Upper lobe of left lung (tissue), 6 donors: ENCODE results near the gene APBA1. TPM values are rescaled to one million over a fixed set of nuclear protein-coding genes. Genes with fewer than 3 reads are reported as not detected.

Source experiments
- ATAC-seq, 2 donors: fragments of 200-7000 bp; cut with Tn5 transposase; one replicate each; pipeline ENCODE4 v1.9.1; 2022; ENCODE audit warnings: mild to moderate bottlenecking in 2 of 2, moderate library complexity in 2 of 2; ENCODE audit not compliant: low FRiP score in 2 of 2
- DNase-seq, 2 donors: peaks; one replicate each; pipeline ENCODE4 v3.0.0-alpha.2; 2019 to 2020
- H3K27ac ChIP-seq, 4 donors: fragments of 200-600 bp; sonication (generic); one replicate each; pipeline ENCODE4 v1.5.1; 2016 to 2019
- H3K27me3 ChIP-seq, 4 donors: fragments of 200-600 bp; sonication (generic); one replicate each; pipeline ENCODE4 v1.5.1; 2017 to 2019
- H3K36me3 ChIP-seq, 4 donors: fragments of 200-600 bp; sonication (generic); one replicate each; pipeline ENCODE4 v1.5.1; 2016 to 2019
- H3K4me1 ChIP-seq, 4 donors: fragments of 200-600 bp; sonication (generic); one replicate each; pipeline ENCODE4 v1.5.1; 2018 to 2019
- H3K4me3 ChIP-seq, 4 donors: fragments of 200-600 bp; sonication (generic); one replicate each; pipeline ENCODE4 v1.5.1; 2017 to 2019; ENCODE audit warnings: mild to moderate bottlenecking in 2 of 4, moderate library complexity in 1 of 4
- H3K9me3 ChIP-seq, 4 donors: fragments of 200-600 bp; sonication (generic); one replicate each; pipeline ENCODE4 v1.5.1; 2018 to 2019
- EP300 ChIP-seq, 4 donors: sonication (generic); formaldehyde crosslinking; IDR thresholded peaks; one replicate each; pipeline ENCODE4 v1.5.1; 2017; ENCODE audit warnings: antibody characterized with exemption in 4 of 4, control low read depth in 2 of 4
- POLR2A ChIP-seq, 4 donors: fragments of 450-650 bp; IDR thresholded peaks; one replicate each; pipeline ENCODE4 v1.5.1; 2016 to 2017; ENCODE audit warnings: antibody characterized with exemption in 4 of 4, mild to moderate bottlenecking in 2 of 4
- POLR2AphosphoS5 ChIP-seq, 2 donors: sonication (generic); formaldehyde crosslinking; IDR thresholded peaks; one replicate each; pipeline ENCODE4 v1.5.1; 2017; ENCODE audit warnings: antibody characterized with exemption in 2 of 2
- WGBS, 2 donors: methylation state at CpG; one replicate each; pipeline ENCODE4 v1.1.5; 2017 to 2018; 5-methylcytosine and 5-hydroxymethylcytosine counted together
- total RNA-seq, 6 donors: library from RNA; depleted of rRNA in 4 of 6; stranded (reverse); fragments of >200 nt in 4 of 6; gene quantifications; one replicate each; pipeline versions ENCODE4 v1.1.0 to v1.2.1, GENCODE V29; 2016 to 2021
- TF ChIP-seq, protein P1 (sequence below), 6 experiments: fragments of 450-650 bp in 4 of 6; fragments of 200-600 bp in 2 of 6; sonication (generic) in 2 of 6; IDR thresholded peaks; one replicate each; pipeline ENCODE4 v1.5.1; 2016 to 2019; ENCODE audit warnings: antibody characterized with exemption in 6 of 6
- donor health status: DM: no; HTN: no; CAD: no; lungs with moderate emphysema.
- donor health status: DM: no; HTN: yes; CAD: no; lungs with severe emphysema.

The APBA1 gene
- total RNA-seq, 6 donors from 2014 or later = 2.1 to 5.4 (median 4.0) TPM

DNA sequence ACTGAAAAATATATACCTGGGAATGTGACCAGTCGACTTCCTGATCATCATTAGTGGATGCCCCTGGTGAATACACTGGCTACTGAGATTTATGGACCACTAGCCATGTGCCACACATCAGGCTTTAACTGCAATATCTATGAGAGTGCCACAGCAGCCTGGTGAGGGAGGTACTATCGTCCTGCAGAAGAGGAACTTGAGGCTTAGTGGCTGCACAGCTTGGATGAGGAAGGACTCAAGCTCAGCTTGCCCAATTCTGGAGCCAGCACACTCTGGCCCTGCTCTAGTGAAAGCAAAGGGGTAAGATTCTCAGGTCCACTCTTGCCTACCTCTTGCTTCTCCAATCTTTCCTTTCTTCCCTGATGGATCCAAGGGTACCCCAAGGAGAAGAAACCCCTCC, 217.8 kb downstream of the APBA1 start:
- Histone ChIP-seq H3K4me1 (no peaks in the 10 kb centered on the region), H3K36me3 (no peaks in the 10 kb centered on the region), H3K27ac (no peak overlapping the region), H3K4me3 (no peak overlapping the region), H3K9me3 (no peaks in the 10 kb centered on the region), H3K27me3 (no peaks in the 10 kb centered on the region)
- WGBS, 2 donors = 58 to 67% methylated on average over 2 of the region's 2 CpGs
- ATAC-seq (peak in 1 of 2 donors; percentile 19), DNase-seq (no peak)
- no peak for TF ChIP-seq POLR2AphosphoS5 (IDR thresholded peaks at IDR 0.05)
- TF ChIP-seq POLR2A (IDR thresholded peaks at IDR 0.05) = no peak
- TF ChIP-seq, protein P1, sequence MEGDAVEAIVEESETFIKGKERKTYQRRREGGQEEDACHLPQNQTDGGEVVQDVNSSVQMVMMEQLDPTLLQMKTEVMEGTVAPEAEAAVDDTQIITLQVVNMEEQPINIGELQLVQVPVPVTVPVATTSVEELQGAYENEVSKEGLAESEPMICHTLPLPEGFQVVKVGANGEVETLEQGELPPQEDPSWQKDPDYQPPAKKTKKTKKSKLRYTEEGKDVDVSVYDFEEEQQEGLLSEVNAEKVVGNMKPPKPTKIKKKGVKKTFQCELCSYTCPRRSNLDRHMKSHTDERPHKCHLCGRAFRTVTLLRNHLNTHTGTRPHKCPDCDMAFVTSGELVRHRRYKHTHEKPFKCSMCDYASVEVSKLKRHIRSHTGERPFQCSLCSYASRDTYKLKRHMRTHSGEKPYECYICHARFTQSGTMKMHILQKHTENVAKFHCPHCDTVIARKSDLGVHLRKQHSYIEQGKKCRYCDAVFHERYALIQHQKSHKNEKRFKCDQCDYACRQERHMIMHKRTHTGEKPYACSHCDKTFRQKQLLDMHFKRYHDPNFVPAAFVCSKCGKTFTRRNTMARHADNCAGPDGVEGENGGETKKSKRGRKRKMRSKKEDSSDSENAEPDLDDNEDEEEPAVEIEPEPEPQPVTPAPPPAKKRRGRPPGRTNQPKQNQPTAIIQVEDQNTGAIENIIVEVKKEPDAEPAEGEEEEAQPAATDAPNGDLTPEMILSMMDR (IDR thresholded peaks at IDR 0.05) = no peak
- no peak for TF ChIP-seq EP300 (IDR thresholded peaks at IDR 0.05)

DNA sequence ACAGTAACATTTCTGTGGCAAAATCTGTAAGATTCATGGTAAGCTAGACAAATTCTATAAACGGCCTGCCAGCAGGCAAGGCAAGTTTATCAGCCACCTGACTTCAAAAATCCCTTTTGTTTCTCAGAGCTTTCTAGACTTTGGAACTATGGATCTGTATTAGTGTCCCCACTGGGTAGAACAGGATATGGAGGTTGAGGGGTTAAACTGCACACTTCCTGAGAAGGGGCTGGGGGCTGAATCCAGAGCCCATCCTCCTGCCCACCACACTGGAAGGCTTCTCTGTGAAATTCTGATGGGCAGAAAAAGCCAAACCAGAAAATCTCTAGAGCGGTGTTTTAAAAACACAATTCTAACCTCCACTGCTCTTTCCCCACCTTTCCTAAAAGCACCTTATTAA, 218.4 kb downstream of the APBA1 start:
- H3K27ac ChIP-seq = no peak overlapping the region
- no peak for ATAC-seq
- DNase-seq = no peak
- H3K9me3 ChIP-seq = no peaks in the 10 kb centered on the region
- H3K4me3 ChIP-seq = no peak overlapping the region
- WGBS, 2 donors = 58 to 66% methylated on average over 2 of the region's 2 CpGs
- no peaks in the 10 kb centered on the region for H3K36me3 ChIP-seq
- TF ChIP-seq POLR2A (IDR thresholded peaks at IDR 0.05) (no peak), POLR2AphosphoS5 (IDR thresholded peaks at IDR 0.05) (no peak), EP300 (IDR thresholded peaks at IDR 0.05) (no peak)
- TF ChIP-seq, protein P1 (IDR thresholded peaks at IDR 0.05) = no peak
- no peaks in the 10 kb centered on the region for H3K27me3 ChIP-seq
- no peaks in the 10 kb centered on the region for H3K4me1 ChIP-seq

DNA sequence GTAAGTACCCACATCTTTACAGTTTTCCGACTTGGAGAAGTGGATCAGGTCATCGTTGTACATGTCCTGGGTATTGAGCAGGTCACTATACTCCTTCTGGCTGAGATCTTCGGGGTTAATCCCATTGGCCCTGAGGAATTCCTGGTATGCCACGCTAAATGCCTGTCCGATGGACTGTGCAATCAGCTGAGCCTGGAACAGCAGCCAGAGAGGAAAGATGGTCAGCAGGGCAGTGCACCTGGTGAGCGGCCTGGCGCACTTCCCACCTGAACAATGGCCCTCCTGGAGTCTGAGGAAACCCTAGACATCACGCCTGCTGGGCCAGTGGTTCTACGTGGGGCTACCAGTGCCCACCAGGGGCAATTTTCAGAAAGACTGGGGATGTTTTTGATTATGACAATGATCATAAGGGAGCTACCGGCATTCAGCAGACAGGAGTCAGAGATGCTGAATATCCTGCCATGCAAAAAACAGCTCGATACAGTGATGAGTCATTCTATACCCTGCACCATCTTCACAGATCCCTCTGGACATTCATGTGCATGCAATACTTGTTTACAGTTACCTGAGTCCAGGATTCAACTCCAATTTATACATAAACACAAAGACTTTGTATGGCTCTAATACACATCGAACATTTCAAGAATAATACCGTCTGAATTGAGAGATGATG, 219.9 kb downstream of the APBA1 start:
- Histone ChIP-seq H3K4me1 (no peaks in the 10 kb centered on the region), H3K27me3 (no peaks in the 10 kb centered on the region), H3K36me3 (no peaks in the 10 kb centered on the region), H3K9me3 (no peaks in the 10 kb centered on the region), H3K4me3 (no peak overlapping the region), H3K27ac (no peak overlapping the region)
- ATAC-seq (no peak), DNase-seq (no peak)
- no peak for TF ChIP-seq POLR2AphosphoS5 (IDR thresholded peaks at IDR 0.05)
- TF ChIP-seq EP300 (IDR thresholded peaks at IDR 0.05) = no peak
- TF ChIP-seq POLR2A (IDR thresholded peaks at IDR 0.05) = no peak
- TF ChIP-seq, protein P1 (IDR thresholded peaks at IDR 0.05) = no peak
- 77 to 80% methylated on average over 6 to 13 of the region's 13 CpGs for WGBS, 2 donors

DNA sequence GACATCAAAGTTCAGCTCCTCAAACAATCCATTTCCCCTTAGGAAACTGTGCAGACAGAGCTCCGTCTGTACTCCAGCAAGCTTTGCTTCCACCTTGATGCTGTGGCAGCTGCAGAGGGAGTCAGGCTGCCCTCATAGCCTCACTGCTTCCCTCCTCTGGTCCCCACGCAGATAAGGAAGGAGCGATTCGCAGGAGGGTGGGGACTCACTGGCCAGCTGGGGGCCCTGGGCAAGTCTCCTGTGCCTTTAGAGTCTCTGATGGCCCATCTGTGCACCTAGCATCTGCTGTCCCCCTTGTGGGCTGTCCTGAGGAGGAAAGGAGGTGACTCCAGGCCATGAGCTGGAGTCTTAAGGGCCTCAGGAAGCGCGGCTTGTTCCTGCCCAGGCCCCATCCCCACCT, 225.7 kb downstream of the APBA1 start:
- ATAC-seq = no peak
- no peaks in the 10 kb centered on the region for H3K27me3 ChIP-seq
- no peak overlapping the region for H3K27ac ChIP-seq

More for the DNA sequence above, 225.7 kb downstream of the APBA1 start:
- TF ChIP-seq EP300 (IDR thresholded peaks at IDR 0.05) (no peak), POLR2A (IDR thresholded peaks at IDR 0.05) (no peak), POLR2AphosphoS5 (IDR thresholded peaks at IDR 0.05) (no peak)
- TF ChIP-seq, protein P1 (IDR thresholded peaks at IDR 0.05) = no peak
- Histone ChIP-seq H3K4me3 (no peak overlapping the region), H3K36me3 (no peaks in the 10 kb centered on the region), H3K9me3 (no peaks in the 10 kb centered on the region), H3K4me1 (no peaks in the 10 kb centered on the region)
- DNase-seq = no peak
- 68 to 73% methylated on average over 3 to 6 of the region's 6 CpGs for WGBS, 2 donors
